GM21619 (cell line): ENCODE data around the gene ACSF2.
A peak's percentile ranks its signal among the peaks of the same experiment; 100 is the strongest.
"Not testable (repeated sequence)": the region's sequence is repeated elsewhere in the genome, so short reads cannot be mapped to it uniquely, and the experiment has no call there.

ENCODE experiments used
- ATAC-seq: cut with Tn5 transposase; IDR thresholded peaks from one replicate; pipeline ENCODE4 v1.9.1; 2021; ENCODE audit not compliant: unreplicated experiment

The ACSF2 gene

DNA sequence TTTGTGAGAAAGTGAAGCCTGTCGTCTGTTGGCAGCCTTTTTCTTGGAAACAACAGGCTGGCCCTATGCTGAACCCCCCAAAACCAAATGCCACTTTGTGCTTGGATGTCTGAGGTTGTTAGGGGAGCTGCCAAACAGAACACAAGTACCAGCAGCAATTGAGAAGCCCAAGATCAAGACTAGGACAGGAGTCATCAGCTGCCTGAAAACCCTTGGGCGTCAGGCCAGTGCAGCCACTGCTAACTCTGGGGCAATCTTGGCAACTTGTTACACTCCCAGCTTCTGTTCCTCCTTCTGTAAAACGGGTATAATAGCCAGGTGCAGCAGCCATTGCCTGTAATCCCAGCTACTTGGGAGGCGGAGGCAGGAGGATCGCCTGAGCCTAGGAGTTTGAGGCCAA, 19.4 kb upstream of the ACSF2 start:
- ATAC-seq: no peak

DNA sequence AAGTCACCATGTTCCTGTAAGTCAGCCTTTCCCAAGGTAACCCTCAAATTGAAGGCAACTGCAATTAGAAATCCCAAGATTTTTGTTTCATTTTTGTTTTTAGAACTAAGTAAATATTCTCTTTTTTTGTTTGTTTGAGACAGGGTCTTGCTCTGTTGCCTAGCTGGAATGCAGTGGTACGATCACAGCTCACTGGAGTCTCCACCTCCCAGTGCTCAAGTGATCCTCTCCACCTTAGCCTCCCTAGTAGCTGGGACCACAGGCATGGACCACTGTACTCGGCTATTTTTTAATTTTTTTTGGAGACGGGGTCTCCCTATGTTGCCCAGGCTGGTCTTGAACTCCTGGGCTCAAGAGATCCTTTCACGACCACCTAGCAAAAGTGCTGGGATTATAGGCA, 18.1 kb upstream of the ACSF2 start:
- ATAC-seq: no peak

DNA sequence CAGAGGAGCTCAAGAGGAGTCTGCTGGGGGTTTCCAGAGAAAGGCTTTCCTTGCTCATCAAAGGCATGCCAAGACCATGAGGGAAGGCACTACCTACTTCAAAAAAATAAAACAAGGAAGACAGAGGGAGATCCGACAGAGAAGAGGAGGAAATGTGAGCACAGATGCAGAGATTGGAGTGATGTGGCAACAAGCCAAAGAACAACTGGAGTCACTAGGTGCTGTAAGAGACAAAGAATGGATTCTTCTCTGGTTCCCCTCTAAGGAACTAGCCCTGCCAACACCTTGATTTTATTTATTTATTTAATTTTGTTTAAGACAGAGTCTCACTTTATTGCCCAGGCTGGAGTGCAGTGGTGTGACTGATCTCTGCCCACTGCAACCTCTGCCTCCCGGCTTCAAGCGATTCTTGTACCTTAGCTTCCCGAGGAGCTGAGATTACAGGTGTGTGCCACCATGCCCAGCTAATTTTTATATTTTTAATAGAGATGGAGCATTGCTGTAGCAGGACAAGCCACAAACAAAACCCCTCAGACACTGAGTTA, 13.8 kb upstream of the ACSF2 start:
- ATAC-seq: no peak

GRCh38 chr17:50414808-50415207, 11.2 kb upstream of the ACSF2 start:
- no peak for ATAC-seq

DNA sequence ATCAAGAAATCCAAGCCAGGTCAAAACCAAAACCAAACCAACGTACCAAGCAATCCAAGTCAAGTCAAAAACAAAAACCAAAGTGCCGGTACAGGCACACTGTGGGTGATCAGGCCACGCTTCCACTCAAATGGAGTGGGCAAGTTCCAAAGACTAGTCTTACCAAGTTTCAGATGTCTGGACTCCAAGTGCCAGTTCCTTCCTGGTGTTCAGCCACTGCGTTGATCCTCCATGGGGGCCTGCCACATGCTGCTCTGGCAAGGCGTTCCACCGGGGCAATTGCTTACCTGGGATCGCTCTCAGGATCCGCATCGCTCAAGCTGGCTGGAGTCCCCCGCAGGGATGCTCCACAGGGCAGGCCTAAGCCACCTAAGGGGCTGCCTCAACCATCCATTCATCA, 6.4 kb upstream of the ACSF2 start:
- not testable (repeated sequence) for ATAC-seq

DNA sequence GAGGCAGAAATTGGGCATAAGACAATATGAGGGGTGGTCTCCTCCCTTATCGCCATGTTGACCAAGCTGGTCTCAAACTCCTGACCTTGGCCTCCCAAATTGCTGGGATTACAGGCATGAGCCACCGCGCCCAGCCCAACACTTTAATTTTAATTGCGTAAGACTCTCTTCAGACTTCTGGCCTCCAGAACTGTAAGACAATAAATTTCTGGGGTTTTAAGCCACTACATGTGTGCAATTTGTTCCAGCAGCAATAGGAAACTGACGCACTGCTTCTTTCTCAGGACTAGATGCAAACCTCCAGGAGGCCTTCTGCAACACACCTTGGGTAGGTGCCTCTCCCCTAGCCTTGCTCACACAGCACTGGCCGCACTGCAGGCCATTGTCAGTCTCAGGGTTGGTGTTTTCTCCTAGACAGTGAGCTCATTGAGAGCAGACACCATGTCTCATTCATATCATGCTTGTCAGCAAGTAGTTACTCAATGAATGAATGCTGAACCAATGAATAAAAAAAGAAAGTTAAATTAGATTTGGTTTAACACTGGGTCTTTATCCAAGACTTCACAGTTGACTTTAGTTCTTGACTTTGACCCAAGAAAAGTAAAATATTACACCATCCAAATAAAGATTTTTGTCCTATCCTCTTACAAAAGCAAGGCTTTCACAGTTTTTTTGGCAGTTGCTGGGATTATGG, 5.5 kb upstream of the ACSF2 start:
- no peak for ATAC-seq

- ATAC-seq: no peak
Measured at GRCh38 chr17:50421308-50422051, 4.5 kb upstream of the ACSF2 start.

DNA sequence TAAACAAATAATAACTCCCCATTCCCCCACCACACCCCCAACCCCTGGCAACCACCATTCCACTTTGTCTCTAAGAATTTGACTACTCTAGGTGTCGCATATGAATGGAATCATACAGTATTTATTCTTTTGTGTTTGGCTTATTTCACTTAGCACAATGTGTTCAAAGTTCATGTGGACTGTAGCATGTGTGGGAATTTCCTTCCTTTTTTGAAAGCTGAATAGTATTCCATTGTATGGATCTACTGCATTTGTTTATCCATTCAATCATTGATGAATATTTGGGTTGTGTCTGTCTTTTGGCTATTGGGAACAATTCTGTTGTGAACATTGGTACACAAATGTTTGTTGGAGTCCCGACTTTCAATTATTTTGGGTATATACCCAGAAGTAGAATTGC, 3.3 kb upstream of the ACSF2 start:
- no peak for ATAC-seq

- ATAC-seq: no peak
Measured at GRCh38 chr17:50423553-50424159, 2.4 kb upstream of the ACSF2 start.

DNA sequence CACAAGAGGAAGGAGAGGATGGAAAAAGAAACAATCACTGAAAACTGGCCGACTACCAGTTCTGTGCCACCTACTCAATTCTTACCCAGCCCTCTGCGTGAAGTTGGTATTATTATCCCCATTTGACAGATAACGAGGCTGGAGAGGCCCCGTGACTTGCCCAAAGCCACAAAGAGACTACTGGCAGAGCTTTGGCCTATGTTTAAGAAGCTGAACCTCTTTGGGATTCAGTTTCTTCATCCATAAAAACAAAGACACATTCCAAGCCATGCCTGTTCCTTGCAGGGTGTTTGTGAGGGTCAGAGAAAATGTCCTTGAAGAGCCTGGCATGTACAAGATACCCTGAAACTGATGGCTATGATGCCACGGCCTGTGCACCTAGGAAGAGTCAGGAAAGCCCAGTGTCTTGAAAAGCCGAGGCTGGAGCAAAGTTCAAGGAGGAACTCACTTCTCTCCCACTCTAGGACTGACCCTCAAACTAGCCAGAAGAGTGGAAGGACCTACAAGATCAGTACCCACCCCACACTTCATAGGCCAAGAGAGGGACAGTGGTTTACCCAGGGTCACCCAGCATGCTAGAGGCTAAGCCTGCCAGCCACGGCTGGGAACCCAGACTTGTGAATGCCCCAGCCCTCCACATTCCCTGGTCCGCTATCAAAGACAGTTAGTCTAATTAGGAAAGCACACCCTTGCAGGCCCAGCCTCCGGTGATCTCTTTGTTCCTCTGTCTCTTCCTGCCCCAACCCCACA, 1.6 kb upstream of the ACSF2 start:
- ATAC-seq: no peak

DNA sequence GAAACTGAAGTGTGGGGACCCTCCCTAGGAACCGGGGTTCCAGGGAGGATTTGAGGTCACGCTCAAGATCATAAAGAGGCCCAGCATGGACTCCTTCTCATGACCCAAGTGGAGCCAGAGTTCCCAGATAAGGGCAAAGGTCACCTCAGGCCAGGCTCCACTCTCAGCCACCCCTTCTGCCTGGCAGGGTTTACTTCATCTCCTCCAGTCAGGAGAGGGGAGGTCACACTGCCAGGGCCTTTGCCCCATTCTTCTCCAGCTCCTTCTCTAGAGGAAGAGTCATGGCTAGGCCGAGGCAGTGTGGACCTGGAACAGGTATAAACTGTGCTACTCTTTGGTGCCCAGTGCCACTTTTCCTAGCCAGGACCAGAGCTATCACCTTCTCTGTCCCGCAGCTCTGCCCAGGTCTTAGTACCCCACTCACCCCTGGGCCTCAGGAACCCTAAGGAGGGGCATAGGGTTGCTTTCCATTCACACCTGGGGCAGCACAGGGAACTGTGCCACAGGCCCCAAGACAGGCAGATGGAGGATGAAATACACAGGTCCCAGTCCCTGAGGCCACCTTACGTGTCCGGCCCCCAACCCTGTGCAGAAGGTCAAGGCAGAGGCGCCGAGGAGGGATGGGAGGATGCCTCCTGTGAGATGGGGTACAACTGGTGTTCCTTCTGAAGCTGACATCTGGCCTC, 879 bp upstream of the ACSF2 start:
- peak; percentile 9 for ATAC-seq

- no peak for ATAC-seq
Measured at GRCh38 chr17:50426472-50426782, 409 bp downstream of the ACSF2 start.

DNA sequence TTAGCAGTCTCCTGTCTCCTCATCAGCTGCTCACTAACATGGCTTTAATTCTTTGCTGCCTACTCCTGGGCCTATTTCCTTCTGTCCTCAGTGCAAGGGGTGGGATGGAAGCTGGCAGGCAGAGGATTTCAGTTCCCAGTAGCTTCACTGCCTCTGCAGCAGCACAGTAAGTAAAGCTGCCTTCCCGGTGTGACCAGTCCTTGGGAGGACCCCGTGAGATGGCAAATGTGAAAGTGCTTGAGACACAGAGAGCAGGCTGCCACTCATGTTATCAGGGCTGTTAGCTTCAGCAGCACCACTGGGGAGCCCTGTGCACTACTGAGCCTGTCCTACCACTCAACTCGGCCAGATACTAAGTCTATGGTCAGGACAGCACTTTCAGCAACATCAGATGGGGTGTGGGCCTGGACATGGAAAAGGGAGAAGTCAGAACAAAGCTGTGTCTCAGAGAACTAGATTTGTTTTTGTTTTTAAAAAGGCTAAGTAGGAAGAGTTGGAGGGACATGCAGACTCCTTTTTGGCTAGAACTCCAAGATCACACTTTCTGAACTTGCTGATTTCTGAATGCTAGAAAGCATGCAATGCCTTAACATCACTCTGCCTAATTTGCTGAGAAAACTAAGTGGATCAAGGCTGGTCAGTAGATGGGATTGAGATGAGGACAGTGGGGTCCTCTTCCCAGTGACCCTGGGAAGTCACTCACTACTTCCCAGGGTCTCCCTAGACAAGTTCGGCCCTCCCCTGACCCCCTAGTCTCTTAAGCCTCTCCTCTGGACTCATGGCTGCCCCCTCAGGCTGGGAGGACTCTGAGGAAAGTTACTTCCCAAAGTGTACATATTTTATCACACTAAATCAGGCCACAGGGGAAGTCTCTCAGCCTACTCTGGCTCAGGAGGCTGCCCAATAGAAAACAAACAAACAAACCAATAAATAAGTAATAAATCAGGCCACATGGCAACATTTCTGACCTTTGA, 1.1 kb downstream of the ACSF2 start:
- ATAC-seq: peak; percentile 20

GRCh38 chr17:50428126-50428525, 2.1 kb downstream of the ACSF2 start:
- ATAC-seq: not testable (repeated sequence)

- ATAC-seq: no peak
Measured at GRCh38 chr17:50428831-50429424, 2.9 kb downstream of the ACSF2 start.

- ATAC-seq: no peak
Measured at GRCh38 chr17:50429793-50430192, 3.8 kb downstream of the ACSF2 start.

DNA sequence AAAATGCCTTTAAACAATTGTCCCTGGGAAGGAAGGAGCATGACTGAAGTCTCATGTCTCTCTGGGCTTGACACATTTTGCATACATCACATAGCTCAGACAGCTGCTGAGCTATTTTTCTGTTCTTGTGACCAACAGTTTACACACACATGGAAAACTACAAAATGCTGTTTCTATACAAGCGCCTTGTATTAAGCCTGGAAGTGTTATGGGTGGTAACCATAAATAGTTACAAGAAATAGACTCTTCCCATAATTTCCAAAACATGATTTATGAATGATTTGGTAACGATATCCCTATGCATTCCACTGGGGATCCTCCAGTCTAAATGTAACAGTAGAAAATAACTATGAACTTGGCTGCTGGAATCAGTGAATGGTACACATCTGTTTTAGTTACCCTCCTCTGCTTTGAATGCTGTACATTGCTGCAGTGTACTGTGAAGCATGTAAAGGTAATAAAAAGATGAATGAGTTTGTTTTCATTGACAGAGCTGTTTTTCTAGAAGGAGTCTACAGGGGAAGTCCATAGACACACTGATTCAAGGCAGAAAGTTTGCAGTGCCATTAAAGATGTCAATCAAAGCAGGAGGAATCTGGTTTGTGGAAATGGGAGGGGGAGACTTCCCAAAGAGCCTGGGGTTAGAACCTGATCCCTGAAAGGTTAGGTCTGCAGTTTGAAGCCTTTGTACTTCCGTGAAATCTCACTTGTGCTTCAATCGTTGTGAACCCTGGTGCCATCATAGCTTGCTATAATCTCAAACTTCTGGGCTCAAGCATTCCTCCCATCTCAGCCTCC, 5.0 kb downstream of the ACSF2 start:
- ATAC-seq: no peak

DNA sequence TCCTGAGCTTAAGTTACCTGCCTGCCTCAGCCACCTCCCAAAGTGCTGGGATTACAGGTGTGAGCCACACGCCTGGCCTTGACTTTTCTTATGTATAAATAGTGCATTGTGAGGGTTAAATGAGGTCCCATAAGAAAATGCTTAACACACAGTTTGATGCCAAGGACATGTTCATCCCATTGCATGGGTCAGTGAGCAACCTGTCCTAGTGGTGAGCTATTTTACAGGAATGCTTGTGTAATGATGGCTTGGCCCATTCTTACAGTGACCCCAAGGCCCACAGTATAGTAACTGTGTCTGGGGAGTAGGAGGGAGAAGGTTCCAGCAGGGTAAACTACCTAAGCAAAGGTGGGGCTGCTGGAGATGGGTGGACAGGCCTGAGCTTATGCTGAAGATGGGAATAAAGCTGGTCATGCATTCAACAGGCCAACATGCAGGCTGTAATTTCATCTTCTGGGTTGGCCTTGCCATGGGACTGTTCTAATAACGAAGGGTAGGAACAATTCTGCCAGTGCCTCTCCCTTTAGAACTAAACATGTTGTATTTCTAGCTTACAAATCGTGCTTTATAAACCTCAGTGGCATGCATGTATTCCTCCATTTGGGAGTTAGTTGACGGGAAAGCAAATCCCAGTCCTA, 6.2 kb downstream of the ACSF2 start:
- no peak for ATAC-seq
